Natural killer cell (primary cell): ENCODE data around the gene DPM2. TPM values are rescaled to one million over a fixed set of nuclear protein-coding genes. Genes with fewer than 3 reads are reported as not detected.

ENCODE experiments used
- ATAC-seq, 3 donors: fragments of 150-1000 bp in 2 of 3; fragments of 200-7000 bp in 1 of 3; cut with Tn5 transposase; 1 replicate in 1 of 3; 2 replicates in 2 of 3; pipeline ENCODE4 v1.10.0; 2021; ENCODE audit warnings: mild to moderate bottlenecking in 2 of 3, moderate library complexity in 2 of 3
- DNase-seq, 2 donors: peaks; one replicate each; pipeline versions ENCODE4 v3.0.0 to v3.0.0-alpha.2; 2013 to 2021; ENCODE audit warnings: mixed read lengths in 1 of 2
- H3K27ac ChIP-seq: one replicate; pipeline ENCODE4 v1.5.1; 2013; ENCODE audit warnings: mild to moderate bottlenecking, low read length
- H3K27me3 ChIP-seq: one replicate; pipeline ENCODE4 v1.6.1; 2013; ENCODE audit warnings: low read length; ENCODE audit not compliant: control insufficient read depth, insufficient read depth
- H3K36me3 ChIP-seq: one replicate; pipeline ENCODE4 v1.6.1; 2013; ENCODE audit warnings: low read length; ENCODE audit not compliant: control insufficient read depth, insufficient read depth
- H3K4me1 ChIP-seq: one replicate; pipeline ENCODE4 v1.6.1; 2013; ENCODE audit warnings: low read length; ENCODE audit not compliant: control insufficient read depth, insufficient read depth
- H3K4me3 ChIP-seq: one replicate; pipeline ENCODE4 v1.5.1; 2013; ENCODE audit warnings: low read length
- H3K9me3 ChIP-seq: one replicate; pipeline ENCODE4 v1.6.1; 2013; ENCODE audit warnings: low read length; ENCODE audit not compliant: control insufficient read depth, insufficient read depth
- H3K27ac Mint-ChIP-seq, 2 donors: one replicate each; pipeline ENCODE4 v1.8.0; 2022; ENCODE audit warnings: mild to moderate bottlenecking in 2 of 2, mixed read lengths in 2 of 2, moderate library complexity in 1 of 2
- H3K27me3 Mint-ChIP-seq, 2 donors: one replicate each; pipeline ENCODE4 v1.8.0; 2022; ENCODE audit warnings: low read depth in 2 of 2, mixed read lengths in 2 of 2
- H3K36me3 Mint-ChIP-seq: one replicate; pipeline ENCODE4 v1.8.0; 2022; ENCODE audit warnings: mixed read lengths
- H3K4me1 Mint-ChIP-seq, 2 donors: one replicate each; pipeline ENCODE4 v1.8.0; 2022; ENCODE audit warnings: mixed read lengths in 2 of 2
- H3K4me3 Mint-ChIP-seq: one replicate; pipeline ENCODE4 v1.8.0; 2022; ENCODE audit warnings: mild to moderate bottlenecking, moderate library complexity, mixed read lengths
- H3K9me3 Mint-ChIP-seq, 2 donors: one replicate each; pipeline ENCODE4 v1.8.0; 2022; ENCODE audit warnings: mixed read lengths in 2 of 2
- CTCF ChIP-seq: fragments of 200-600 bp; IDR thresholded peaks from one replicate; pipeline ENCODE4 v1.8.0; 2022; ENCODE audit warnings: antibody characterized with exemption
- WGBS: methylation state at CpG from one replicate; pipeline ENCODE4 v1.1.7; 2013; ENCODE audit warnings: missing lambda C conversion rate; ENCODE audit not compliant: insufficient coverage; 5-methylcytosine and 5-hydroxymethylcytosine counted together
- intact Hi-C: fragments of 100-400 bp; cut with micrococcal nuclease; formaldehyde crosslinking; loops from one replicate; pipeline ENCODE4 v1.14.2; 2022
- total RNA-seq, 4 donors: library from RNA; stranded (reverse); fragments of 120-200 nt in 1 of 4; gene quantifications; one replicate each; pipeline versions ENCODE4 v1.2.3 to v1.2.4, GENCODE V29; 2013 to 2022

DPM2 gene
- total RNA-seq, 3 donors from 2014 or later (not counting 1 experiment from before 2014, with no cell fraction given): 22.9 to 31.4 (median 24.1) TPM

- Mint-ChIP-seq H3K9me3 (no peaks in the 10 kb centered on the region), H3K36me3 (no peaks in the 10 kb centered on the region), H3K27me3 (no peaks in the 10 kb centered on the region), H3K4me3 (no peak overlapping the region), H3K4me1 (peaks cover 5 to 21% of the 10 kb centered on the region in 2 donors), H3K27ac (no peak overlapping the region)
- TF ChIP-seq CTCF: no peak
- WGBS: 77% methylated on average over 9 of the region's 9 CpGs
- intact Hi-C loops: no loop called here
- no peaks in the 10 kb centered on the region for H3K36me3 ChIP-seq
- DNase-seq (peak in 1 of 2 donors; percentile 45), ATAC-seq (no peak)
- no peaks in the 10 kb centered on the region for H3K9me3 ChIP-seq
- H3K27ac ChIP-seq: peak overlapping the region; percentile 77
- no peak overlapping the region for H3K4me3 ChIP-seq
- peaks cover 40% of the 10 kb centered on the region for H3K4me1 ChIP-seq
- no peaks in the 10 kb centered on the region for H3K27me3 ChIP-seq
Observed at GRCh38 chr9:127983847-127984289, 46.2 kb upstream of the DPM2 start.

DNA sequence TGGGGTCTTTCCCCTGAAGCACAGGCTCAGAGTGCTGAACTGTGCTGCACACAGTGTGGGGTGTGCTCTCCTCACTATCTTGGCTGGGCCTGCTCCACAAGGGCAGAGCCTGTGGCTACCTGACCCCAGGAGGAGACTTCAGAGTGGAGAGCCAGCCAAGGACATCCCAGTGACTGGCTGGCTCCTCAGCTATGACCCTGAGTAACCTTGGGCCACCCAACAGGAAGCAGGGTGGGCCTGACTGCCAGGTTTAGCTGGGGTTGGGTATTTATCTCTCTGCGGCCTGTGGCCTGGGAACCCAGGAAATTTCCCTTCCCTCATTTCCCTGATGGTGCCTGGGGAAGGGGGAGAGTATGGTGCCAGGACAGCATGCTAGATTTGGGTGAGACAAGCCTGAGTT is 45.3 kb upstream of the DPM2 start:
- no peak overlapping the region for H3K27ac Mint-ChIP-seq
- no peak overlapping the region for H3K4me3 ChIP-seq
- no peak for TF ChIP-seq CTCF
- H3K4me3 Mint-ChIP-seq: no peak overlapping the region
- H3K4me1 Mint-ChIP-seq: peaks cover 5 to 22% of the 10 kb centered on the region in 2 donors
- 80% methylated on average over 1 of the region's 1 CpG for WGBS
- intact Hi-C loops: no loop called here
- no peaks in the 10 kb centered on the region for H3K9me3 ChIP-seq
- H3K9me3 Mint-ChIP-seq: no peaks in the 10 kb centered on the region
- no peaks in the 10 kb centered on the region for H3K36me3 ChIP-seq
- no peaks in the 10 kb centered on the region for H3K27me3 Mint-ChIP-seq
- no peaks in the 10 kb centered on the region for H3K36me3 Mint-ChIP-seq
- no peaks in the 10 kb centered on the region for H3K27me3 ChIP-seq
- H3K27ac ChIP-seq: peak overlapping the region; percentile 77
- ATAC-seq (no peak), DNase-seq (peak in 1 of 2 donors; percentile 33)
- peaks cover 49% of the 10 kb centered on the region for H3K4me1 ChIP-seq

GRCh38 chr9:127981559-127982121 is 44.0 kb upstream of the DPM2 start:
- DNase-seq (peak in 1 of 2 donors; percentile 54), ATAC-seq (no peak)
- peak overlapping the region; percentile 87 for H3K4me3 Mint-ChIP-seq
- Histone ChIP-seq H3K4me3 (peak overlapping the region; percentile 34), H3K36me3 (no peaks in the 10 kb centered on the region), H3K27ac (peak overlapping the region; percentile 44), H3K27me3 (no peaks in the 10 kb centered on the region), H3K4me1 (peaks cover 62% of the 10 kb centered on the region), H3K9me3 (no peaks in the 10 kb centered on the region)
- H3K36me3 Mint-ChIP-seq: no peaks in the 10 kb centered on the region
- WGBS: 80% methylated on average over 11 of the region's 11 CpGs
- peaks cover 5 to 22% of the 10 kb centered on the region in 2 donors for H3K4me1 Mint-ChIP-seq
- no peak for TF ChIP-seq CTCF
- peak overlapping the region; percentile 59 to 91 for H3K27ac Mint-ChIP-seq
- no peaks in the 10 kb centered on the region for H3K27me3 Mint-ChIP-seq
- intact Hi-C loops: loop anchor here (2.0 kb wide), 1 partner anchor 53 kb away; no protein-coding TSS in a partner anchor
- H3K9me3 Mint-ChIP-seq: no peaks in the 10 kb centered on the region
